NCI-H146 (cell line): ENCODE results near the gene RBMS1.

Source experiments
- DNase-seq: peaks from one replicate; lab custom pipeline; 2025; lab: John Stamatoyannopoulos, UW

The RBMS1 gene

DNA sequence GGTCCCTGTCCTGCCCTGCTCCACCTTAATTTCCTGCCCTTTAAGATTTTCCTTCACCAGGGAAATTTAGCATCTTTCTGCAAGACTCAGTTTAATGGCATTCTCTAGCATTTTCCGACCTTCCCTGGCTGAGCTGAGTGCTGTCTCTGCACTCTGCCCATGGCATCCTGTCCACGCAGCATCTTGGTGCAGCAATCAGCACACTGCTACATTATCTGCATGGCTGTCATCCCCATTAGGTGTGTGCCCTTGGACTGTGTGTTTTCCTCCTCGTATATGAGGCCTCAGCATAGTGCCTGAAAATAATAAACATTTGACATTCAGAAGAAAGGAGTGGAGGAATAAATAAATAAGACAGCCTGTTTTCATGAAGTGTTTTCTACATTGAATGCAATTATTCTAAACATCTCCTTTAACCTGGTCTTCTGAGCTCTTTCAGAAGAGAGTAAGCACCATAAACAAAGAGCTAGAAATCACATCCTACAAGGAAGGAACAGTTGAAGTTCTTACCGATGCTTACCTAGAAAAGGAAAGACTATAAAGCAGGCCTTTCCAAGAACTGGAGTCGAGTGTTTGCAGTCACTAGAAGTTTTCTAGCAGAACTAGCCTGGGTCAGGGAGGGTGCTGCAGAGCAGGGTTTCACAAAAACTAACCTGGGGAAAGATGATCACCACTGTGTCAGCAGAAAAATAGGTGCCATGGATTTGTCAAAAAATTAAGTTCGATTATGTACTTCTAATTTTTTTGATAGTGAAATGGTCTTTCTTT lies 162.2 kb downstream of the RBMS1 start:
- DNase-seq = no peak

- DNase-seq = no peak
Observed at GRCh38 chr2:160328811-160329527, 164.6 kb downstream of the RBMS1 start.

- no peak for DNase-seq
Observed at GRCh38 chr2:160326786-160327185, 166.8 kb downstream of the RBMS1 start.

DNA sequence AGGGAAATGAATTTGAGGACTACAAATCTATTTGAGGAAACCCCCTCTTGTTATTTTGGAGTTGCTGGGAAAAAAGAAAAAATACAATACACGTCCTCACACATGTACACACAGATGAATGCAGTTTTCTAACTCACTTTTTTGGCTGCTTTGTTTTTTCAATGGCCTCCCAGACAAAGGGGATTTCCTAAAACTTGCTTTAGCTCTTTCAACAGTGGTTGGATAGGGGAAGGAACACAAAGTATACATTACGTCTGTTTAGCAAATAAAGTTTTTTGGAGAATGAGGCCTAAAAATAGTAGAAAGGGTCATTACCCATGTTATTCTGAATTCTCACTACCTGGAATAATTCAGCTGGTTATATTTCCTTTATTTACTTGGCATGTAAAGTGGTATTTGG lies 168.2 kb downstream of the RBMS1 start:
- DNase-seq = no peak

DNA sequence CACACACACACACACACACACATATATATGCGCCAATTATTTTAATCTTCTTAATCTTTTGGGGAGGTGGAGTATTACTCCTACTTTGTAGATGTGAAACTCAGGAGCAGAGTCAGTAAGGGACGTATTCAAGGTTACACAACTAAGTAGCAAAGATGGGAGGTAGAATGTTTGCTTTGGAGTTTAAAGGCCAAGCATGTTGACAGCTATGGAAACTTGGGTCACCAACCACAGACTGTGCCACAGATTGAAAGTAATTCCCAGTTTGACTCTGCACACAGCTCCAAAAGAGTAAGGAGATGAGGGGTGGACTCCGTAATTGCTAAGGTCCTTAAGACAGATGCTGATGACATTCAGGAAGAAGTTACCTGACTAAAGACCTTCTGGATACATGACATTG lies 168.7 kb downstream of the RBMS1 start:
- no peak for DNase-seq

GRCh38 chr2:160324161-160324800 lies 169.3 kb downstream of the RBMS1 start:
- no peak for DNase-seq

DNA sequence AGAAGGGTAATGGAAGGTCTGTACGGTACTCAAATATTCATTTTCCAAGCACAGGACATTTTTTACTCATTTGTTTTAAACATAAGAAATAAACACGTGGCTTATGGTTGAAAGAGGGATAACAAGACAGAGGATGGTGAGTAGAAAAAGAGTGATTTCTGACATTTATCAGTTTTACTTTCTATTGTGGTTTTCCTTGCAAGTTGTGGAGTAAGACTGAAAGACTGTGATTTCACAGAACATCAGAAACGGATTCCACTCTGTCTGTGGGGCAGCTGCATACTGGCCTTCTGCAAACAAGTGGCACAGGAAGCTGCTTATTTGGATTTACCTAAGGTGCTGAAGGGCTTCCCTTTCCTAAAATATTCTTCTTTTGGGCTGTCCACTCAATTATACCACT lies 171.3 kb downstream of the RBMS1 start:
- DNase-seq = no peak

DNA sequence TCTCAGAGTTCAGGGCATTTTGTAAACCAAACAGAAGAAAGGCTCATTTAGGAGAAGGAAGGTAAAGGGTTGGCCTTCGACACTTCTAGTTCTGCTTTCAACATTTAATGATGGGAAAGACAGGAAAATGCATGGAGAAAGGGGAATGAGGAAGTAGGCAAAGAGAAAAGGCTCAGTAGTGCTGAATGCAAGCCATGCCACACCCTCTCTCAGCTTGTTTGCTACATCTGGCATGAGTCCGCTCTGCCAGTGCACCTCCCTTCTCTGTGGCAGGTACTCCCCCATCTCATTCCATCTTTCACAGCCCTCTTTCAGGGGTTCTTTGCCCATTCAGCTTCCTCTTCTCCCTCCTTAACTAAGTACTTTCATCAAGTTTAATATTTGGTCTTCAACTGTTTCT lies 172.6 kb downstream of the RBMS1 start:
- DNase-seq = no peak

GRCh38 chr2:160319700-160320099 lies 173.9 kb downstream of the RBMS1 start:
- DNase-seq = no peak

GRCh38 chr2:160318218-160318617 lies 175.4 kb downstream of the RBMS1 start:
- no peak for DNase-seq

DNA sequence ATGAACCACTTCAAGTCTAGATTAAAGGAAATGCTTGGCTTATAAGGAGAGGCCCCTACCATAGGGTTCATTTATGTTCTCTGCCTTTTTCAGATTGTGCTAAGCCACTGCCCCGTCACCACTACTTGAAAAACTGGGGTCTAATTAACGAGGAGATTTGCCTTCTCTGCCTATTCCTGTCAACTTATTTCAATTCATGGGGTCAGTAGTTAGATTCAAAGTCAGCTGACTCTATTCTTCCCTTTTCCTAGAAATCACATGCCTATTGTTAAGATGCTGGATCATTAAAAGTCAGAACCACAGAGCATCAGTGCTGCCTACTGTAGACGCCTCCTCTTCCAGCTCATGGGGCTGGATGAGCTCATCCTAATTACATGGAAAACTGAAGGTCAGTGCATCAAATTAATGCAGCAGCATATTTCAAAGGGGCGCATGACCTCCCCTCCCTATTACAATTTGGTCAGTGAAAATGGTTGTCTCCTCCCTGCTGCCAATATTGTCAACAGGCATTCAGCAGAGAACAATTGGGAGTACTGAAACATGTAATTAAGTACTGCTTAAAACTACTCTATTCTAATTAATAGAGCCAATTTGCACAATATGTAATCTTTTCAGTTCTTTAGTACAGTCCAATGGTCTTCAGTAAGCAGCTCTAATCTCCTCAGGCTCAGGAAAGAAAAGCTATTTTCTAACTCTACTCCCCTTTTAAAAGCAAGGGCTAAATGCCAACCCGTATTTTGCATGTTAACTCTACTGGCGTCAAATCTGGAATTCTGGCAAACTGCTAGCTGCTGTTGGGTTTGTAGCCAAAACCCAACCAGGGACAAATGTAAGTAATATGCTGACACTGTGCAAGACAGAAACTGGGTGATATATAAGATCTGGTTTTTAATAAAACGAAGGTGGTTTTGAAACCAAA lies 176.2 kb downstream of the RBMS1 start:
- no peak for DNase-seq

- DNase-seq = no peak
Observed at GRCh38 chr2:160315337-160315736, 178.3 kb downstream of the RBMS1 start.

DNA sequence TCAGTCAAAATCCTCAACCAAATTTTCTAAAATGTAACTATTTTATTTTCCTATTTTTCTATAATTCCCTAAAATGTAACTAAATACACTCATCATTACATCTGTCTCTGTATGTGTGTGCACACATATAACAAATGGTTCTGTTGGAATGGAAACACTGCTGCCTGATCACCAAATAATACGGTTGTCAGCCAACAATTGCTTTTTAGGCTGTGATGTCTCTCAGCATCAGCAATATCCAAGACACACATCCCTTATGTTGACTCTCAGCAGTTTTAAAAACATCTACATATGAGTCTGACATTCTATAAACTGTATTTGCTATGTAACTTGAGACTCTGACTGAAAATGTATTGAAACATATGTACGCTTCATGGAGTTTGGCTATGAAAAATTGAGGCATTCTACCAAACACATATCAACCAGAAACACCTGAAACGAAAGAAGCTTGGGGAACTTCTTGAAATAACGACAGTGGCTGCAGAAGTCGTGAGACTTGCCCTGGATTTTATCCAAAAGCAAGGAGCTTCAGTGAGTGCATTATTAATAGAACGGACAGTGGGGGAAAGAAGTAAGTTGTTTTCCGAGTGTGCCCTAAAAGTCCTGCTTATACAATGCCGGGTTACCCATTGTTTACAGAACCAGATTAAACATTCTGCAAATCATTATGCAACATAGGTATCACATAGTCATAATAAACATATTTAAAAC lies 183.3 kb downstream of the RBMS1 start:
- DNase-seq = no peak

DNA sequence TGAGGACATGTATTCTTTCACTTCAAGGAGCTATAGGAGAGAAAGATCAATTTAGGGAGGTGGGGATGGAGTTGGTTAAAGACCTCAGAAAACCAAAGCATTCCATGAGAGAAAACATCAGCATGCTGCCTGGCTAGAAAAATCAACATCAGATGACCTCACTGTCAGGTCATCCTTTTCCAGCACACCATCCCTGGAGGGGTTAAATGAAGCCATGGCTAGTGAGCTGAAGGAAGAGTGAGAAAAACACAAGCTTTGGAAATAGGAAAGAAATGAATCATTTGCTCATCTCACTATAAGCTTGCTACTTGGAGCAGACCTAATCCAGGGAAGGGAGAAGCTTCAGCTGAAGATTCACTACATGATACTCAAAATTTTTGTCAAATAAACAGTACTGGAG lies 184.0 kb downstream of the RBMS1 start:
- DNase-seq = no peak

DNA sequence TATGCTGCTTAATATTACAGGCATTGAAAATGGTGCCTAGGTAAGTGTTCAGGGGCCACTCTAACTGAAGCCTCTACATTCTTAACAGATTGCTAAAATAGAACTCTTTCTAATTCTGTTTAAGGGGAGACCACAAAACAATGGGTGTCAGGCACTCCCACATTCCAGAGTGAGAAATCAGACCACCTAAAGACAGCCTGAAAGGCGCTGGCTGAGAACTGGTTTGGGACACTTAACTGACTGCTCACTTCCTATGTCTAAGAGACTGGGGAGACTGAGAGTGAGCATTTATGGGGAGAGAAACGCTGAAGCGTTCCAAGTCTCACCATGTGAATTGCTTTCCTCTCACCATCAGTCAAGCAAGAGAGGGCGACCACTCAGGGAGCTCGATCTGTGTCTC lies 184.7 kb downstream of the RBMS1 start:
- DNase-seq = no peak

- no peak for DNase-seq
Observed at GRCh38 chr2:160308476-160308875, 185.1 kb downstream of the RBMS1 start.

- no peak for DNase-seq
Observed at GRCh38 chr2:160306985-160307384, 186.6 kb downstream of the RBMS1 start.

- no peak for DNase-seq
Observed at GRCh38 chr2:160305081-160305750, 188.4 kb downstream of the RBMS1 start.

- no peak for DNase-seq
Observed at GRCh38 chr2:160303527-160303926, 190.1 kb downstream of the RBMS1 start.

DNA sequence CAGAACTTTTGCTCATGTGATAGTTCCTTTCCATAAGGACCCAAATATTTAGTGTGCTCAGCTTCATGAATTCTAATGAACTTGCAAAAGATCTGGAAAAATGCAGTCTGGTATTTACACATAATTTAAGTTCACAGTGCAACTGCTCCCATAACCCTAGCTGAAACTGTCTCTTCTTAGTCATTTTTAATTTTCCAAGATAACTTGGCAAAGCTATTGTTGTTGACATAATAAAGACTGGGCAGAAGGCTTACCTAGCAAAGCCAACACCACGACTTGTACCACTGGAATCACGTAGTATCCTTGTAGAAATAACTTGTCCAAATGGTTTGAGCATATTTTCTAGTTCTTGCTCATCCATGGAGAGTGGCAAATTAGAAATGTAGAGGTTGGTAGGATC lies 190.5 kb downstream of the RBMS1 start:
- no peak for DNase-seq

DNA sequence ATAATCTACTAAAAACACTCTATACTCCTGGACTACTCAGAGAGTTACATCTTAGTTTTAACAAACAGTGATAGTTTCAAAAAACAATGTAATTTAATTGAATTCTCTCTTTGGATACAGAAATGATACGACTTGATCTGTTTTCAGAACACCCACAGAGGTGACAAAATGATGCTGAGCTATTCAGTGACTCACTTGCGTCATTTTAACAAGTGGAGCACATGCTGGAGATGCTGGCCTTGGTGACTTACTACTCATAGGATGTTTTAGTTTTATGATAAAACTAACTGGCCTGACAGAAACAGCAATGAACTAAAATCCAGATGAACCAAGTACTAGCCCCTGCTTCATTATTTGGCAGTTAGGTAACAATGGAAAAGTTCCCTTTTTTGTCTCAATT lies 192.2 kb downstream of the RBMS1 start:
- DNase-seq = no peak
